Activated T-helper 2 cell treated with anti-CD3 and anti-CD28 coated beads, Interferon-gamma antibody, Interleukin-2, Interleukin-4, amounts not matched to agents 10 μg/mL and 5 μg/mL and 100 μg/mL, durations not matched to agents 14 hours and 24 hours and 36 hours (primary cell): Measurements from ENCODE around the gene GPR135. TPM values are rescaled to one million over a fixed set of nuclear protein-coding genes. Genes with fewer than 3 reads are reported as not detected.

Experiments
- DNase-seq: peaks from one replicate; pipeline ENCODE4 v3.0.0; 2021; ENCODE audit warnings: low spot score
- H3K27ac Mint-ChIP-seq: one replicate; pipeline ENCODE4 v1.8.0; 2021; ENCODE audit warnings: mixed read lengths
- H3K27me3 Mint-ChIP-seq: one replicate; pipeline ENCODE4 v1.8.0; 2021; ENCODE audit warnings: low read depth, mixed read lengths
- H3K36me3 Mint-ChIP-seq: one replicate; pipeline ENCODE4 v1.8.0; 2021; ENCODE audit warnings: low read depth, mixed read lengths
- H3K4me1 Mint-ChIP-seq: one replicate; pipeline ENCODE4 v1.8.0; 2021; ENCODE audit warnings: low read depth, mixed read lengths
- H3K4me3 Mint-ChIP-seq: one replicate; pipeline ENCODE4 v1.8.0; 2021; ENCODE audit warnings: low read depth, mild to moderate bottlenecking, moderate library complexity, mixed read lengths
- H3K9me3 Mint-ChIP-seq: one replicate; pipeline ENCODE4 v1.8.0; 2021; ENCODE audit warnings: mixed read lengths
- intact Hi-C: fragments of 100-400 bp; cut with micrococcal nuclease; formaldehyde crosslinking; loops from one replicate; pipeline ENCODE4 v1.15.1; 2023
- total RNA-seq: library from RNA; stranded (reverse); gene quantifications from 2 replicates; pipeline ENCODE4 v1.2.3, GENCODE V29; 2022

GPR135 gene
- total RNA-seq, 1 donor from 2014 or later = 1.6 TPM

- Mint-ChIP-seq H3K27me3 (peaks cover 7% of the 10 kb centered on the region), H3K4me1 (peaks cover 8% of the 10 kb centered on the region), H3K36me3 (no peaks in the 10 kb centered on the region), H3K27ac (no peak overlapping the region), H3K4me3 (no peak overlapping the region), H3K9me3 (no peaks in the 10 kb centered on the region)
- intact Hi-C loops = no loop called here
- no peak for DNase-seq
These were observed 35.4 kb downstream of the GPR135 start for GRCh38 chr14:59429790-59430189.

DNA sequence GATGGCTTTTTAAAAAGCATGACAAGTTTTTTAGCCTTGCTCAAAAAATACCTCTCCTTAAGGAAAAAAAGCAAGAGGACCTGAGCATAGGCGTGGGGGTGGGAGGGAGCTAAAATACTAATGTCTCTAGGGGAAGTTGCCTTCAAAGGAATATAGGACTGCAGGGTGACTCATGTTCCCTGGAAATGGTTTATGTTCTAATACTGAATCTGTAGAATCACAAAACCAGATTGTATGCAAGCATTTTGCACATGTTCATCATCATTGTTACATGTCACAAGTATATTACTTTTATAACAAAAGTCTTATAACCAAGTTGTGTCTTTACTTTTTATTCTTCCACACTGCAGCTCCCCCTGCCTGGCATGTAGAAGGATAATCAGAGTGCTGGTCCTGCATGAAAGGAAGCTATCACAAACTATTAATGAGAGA lies 36.6 kb downstream of the GPR135 start:
- peaks cover 8% of the 10 kb centered on the region for H3K27me3 Mint-ChIP-seq
- H3K36me3 Mint-ChIP-seq = no peaks in the 10 kb centered on the region
- no peaks in the 10 kb centered on the region for H3K9me3 Mint-ChIP-seq
- H3K4me3 Mint-ChIP-seq = no peak overlapping the region
- DNase-seq = no peak
- no peak overlapping the region for H3K27ac Mint-ChIP-seq
- intact Hi-C loops = no loop called here
- H3K4me1 Mint-ChIP-seq = peaks cover 8% of the 10 kb centered on the region

- Mint-ChIP-seq H3K4me3 (no peak overlapping the region), H3K4me1 (peaks cover 8% of the 10 kb centered on the region), H3K27me3 (peaks cover 8% of the 10 kb centered on the region), H3K27ac (no peak overlapping the region), H3K36me3 (no peaks in the 10 kb centered on the region), H3K9me3 (no peaks in the 10 kb centered on the region)
- no peak for DNase-seq
- intact Hi-C loops = no loop called here
These were observed 37.3 kb downstream of the GPR135 start for GRCh38 chr14:59427653-59428580.

DNA sequence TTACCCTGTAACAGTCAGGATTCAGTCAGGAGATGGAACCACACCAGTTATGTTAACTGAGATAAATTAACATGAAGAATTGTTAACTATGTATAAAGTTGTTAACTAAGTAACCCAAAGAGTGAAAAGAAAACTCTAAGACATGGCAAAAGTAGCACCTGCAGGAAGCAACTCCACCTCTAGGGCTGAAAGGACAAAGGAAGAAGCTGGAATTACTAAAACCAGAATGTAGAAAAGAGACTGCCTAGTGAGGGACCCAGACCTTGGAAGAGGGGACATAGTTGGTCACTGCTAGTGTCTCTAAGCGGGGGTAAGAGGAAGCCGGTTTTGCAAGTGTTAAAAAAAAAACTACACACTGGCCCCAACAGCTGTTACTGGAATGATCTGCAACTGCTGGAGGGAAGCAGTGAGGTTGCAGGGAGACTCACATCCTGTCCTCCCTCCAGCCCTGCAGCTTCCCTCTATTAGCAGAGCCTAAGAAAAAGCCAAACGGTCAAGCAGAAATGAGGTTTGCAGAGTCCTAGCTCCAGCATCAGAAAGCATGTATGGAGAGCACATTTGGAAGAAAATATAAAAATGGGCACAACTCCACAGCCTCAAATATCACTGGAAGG lies 39.8 kb downstream of the GPR135 start:
- H3K4me1 Mint-ChIP-seq = peaks cover 8% of the 10 kb centered on the region
- H3K27ac Mint-ChIP-seq = no peak overlapping the region
- H3K27me3 Mint-ChIP-seq = peaks cover 13% of the 10 kb centered on the region
- DNase-seq = no peak
- no peaks in the 10 kb centered on the region for H3K9me3 Mint-ChIP-seq
- no peaks in the 10 kb centered on the region for H3K36me3 Mint-ChIP-seq
- intact Hi-C loops = no loop called here
- no peak overlapping the region for H3K4me3 Mint-ChIP-seq

DNA sequence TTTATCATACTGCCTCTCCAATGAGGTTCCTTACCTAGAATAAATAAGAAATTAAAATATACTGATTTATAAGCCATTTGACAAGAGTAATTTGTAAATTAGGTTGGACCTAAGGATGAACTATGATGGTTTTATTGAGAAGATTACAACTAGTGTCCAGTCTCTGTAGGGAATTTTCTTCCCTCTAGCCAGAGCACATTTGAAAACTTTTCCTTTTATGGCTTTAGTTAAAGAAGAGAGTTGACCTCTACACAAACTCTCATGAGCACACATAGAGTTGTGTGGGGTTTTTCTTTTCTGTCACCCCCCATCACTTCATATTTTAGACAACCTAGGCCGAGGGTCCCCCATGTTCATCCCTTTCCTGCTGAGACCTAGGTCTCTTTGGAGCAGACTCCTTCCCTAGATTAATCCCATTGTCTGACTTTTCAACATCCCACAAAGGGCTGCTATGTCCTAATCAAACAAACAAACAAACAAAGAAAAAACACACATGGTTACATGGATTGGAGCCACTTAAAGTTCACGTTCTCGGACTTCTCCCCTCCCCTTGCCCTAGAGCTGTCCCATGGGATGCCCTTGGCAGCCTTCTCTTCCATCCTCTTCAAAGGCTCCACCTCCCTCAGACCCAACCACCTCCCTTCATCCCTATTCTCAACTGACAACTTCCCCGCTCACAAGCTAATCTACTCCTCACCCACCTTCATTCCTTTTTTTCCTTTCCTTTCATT lies 40.7 kb downstream of the GPR135 start:
- no peak overlapping the region for H3K27ac Mint-ChIP-seq
- H3K27me3 Mint-ChIP-seq = peaks cover 13% of the 10 kb centered on the region
- peaks cover 8% of the 10 kb centered on the region for H3K4me1 Mint-ChIP-seq
- H3K9me3 Mint-ChIP-seq = no peaks in the 10 kb centered on the region
- intact Hi-C loops = no loop called here
- DNase-seq = no peak
- no peaks in the 10 kb centered on the region for H3K36me3 Mint-ChIP-seq
- H3K4me3 Mint-ChIP-seq = no peak overlapping the region

- Mint-ChIP-seq H3K36me3 (no peaks in the 10 kb centered on the region), H3K4me1 (no peaks in the 10 kb centered on the region), H3K9me3 (no peaks in the 10 kb centered on the region), H3K27me3 (peaks cover 13% of the 10 kb centered on the region), H3K27ac (no peak overlapping the region), H3K4me3 (no peak overlapping the region)
- intact Hi-C loops = no loop called here
- DNase-seq = no peak
These were observed 42.9 kb downstream of the GPR135 start for GRCh38 chr14:59422069-59422881.

- Mint-ChIP-seq H3K4me1 (no peaks in the 10 kb centered on the region), H3K36me3 (no peaks in the 10 kb centered on the region), H3K27me3 (peaks cover 5% of the 10 kb centered on the region), H3K9me3 (no peaks in the 10 kb centered on the region), H3K4me3 (no peak overlapping the region), H3K27ac (no peak overlapping the region)
- DNase-seq = no peak
- intact Hi-C loops = no loop called here
These were observed 45.9 kb downstream of the GPR135 start for GRCh38 chr14:59419303-59419702.

- Mint-ChIP-seq H3K4me1 (no peaks in the 10 kb centered on the region), H3K9me3 (peaks cover 1% of the 10 kb centered on the region), H3K27ac (no peak overlapping the region), H3K4me3 (no peak overlapping the region), H3K27me3 (peaks cover 9% of the 10 kb centered on the region), H3K36me3 (no peaks in the 10 kb centered on the region)
- intact Hi-C loops = no loop called here
- DNase-seq = no peak
These were observed 47.9 kb downstream of the GPR135 start for GRCh38 chr14:59417311-59417710.

DNA sequence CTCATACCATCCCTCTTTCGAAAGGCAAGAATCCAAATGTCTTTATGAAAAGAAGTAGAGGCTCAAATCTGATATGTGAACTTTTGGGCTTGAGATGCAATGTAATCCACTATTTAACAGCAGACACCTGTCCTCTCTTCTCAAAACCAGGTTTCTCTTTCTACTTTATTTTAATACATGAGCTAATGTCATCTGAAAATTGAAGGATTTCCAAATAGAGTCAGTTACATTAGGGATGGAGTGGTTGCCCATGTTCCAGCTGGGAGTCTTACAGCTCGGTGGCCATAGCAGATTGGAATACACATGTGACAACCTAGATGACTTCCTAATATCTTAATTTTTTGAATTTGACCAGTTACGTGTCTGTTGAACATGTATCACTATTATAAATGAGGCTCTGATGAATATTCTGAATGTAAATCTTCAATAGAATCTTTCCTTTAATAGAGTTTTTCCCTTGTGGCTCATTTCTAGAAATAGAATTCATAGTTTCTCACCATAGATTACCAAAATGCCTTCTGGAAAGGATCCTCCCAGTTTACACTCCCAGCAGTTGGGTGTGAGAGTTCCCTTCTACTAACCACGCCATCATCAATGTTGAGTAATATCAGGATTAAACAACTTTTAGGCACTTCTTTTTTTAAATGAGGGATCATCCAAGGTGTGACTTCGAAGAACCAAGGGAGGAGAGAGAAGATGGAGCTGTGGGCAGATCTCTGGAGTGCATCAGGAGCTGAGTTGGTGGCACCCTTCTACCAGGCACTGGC lies 49.2 kb downstream of the GPR135 start:
- Mint-ChIP-seq H3K36me3 (no peaks in the 10 kb centered on the region), H3K4me3 (no peak overlapping the region), H3K27me3 (peaks cover 11% of the 10 kb centered on the region), H3K9me3 (peaks cover 3% of the 10 kb centered on the region), H3K4me1 (no peaks in the 10 kb centered on the region), H3K27ac (no peak overlapping the region)
- DNase-seq = no peak
- intact Hi-C loops = no loop called here
